SK-N-SH (cell line): ENCODE data around the gene SPO11. TPM values are rescaled to one million over a fixed set of nuclear protein-coding genes. Genes with fewer than 3 reads are reported as not detected.

Experiments used
- CTCF ChIA-PET: fragments of 300-600, 350-600 bp; formaldehyde crosslinking; extraction: SDS; loops from one replicate; lab custom pipeline; 2021; lab: Yijun Ruan, JAX
- POLR2A ChIA-PET: fragments of 350-600 bp; sonication (Branson Sonifier 250); formaldehyde crosslinking; extraction: SDS; loops from one replicate; lab custom pipeline; 2020; ENCODE audit warnings: antibody characterized with exemption, inconsistent platforms; lab: Yijun Ruan, JAX
- DNase-seq: peaks from one replicate; pipeline ENCODE4 v3.0.0; 2012
- H2AFZ ChIP-seq: fragments of 200-600 bp; sonication (generic); 2 replicates; pipeline ENCODE4 v1.8.1; 2016; ENCODE audit warnings: antibody characterized with exemption, mild to moderate bottlenecking, low read depth
- H3F3A ChIP-seq: fragments of 200-600 bp; sonication (generic); replicated peaks from 2 replicates; pipeline ENCODE3; 2016; ENCODE audit warnings: antibody characterized with exemption, mild to moderate bottlenecking; ENCODE audit not compliant: insufficient read depth
- H3K27ac ChIP-seq, 2 experiments: fragments of 200-500 bp in 1 of 2; fragments of 200-600 bp in 1 of 2; sonication (Bioruptor generic) in 1 of 2; sonication (generic), shearing (Covaris generic) in 1 of 2; 2 replicates each; pipeline versions ENCODE4 v1.5.1 to v1.6.1; 2014 to 2016; ENCODE audit warnings: low read depth in 2 of 2, inconsistent platforms in 1 of 2, low read length in 1 of 2, mild to moderate bottlenecking in 1 of 2, mixed read lengths in 1 of 2
- H3K27me3 ChIP-seq: fragments of 200-600 bp; sonication (generic), shearing (Covaris generic); 2 replicates; pipeline ENCODE4 v1.6.1; 2016; ENCODE audit warnings: mixed run types; ENCODE audit not compliant: insufficient read depth
- H3K36me3 ChIP-seq, 2 experiments: fragments of 200-500 bp in 1 of 2; fragments of 200-600 bp in 1 of 2; sonication (Bioruptor generic) in 1 of 2; sonication (generic) in 1 of 2; replicated peaks in 1 of 2; 2 replicates each; pipeline versions ENCODE3 to v1.5.1; 2014 to 2016; ENCODE audit warnings: low read length in 1 of 2, mild to moderate bottlenecking in 1 of 2; ENCODE audit not compliant: insufficient read depth in 2 of 2, control insufficient read depth in 1 of 2
- H3K4me1 ChIP-seq, 2 experiments: fragments of 200-500 bp in 1 of 2; fragments of 200-600 bp in 1 of 2; sonication (Bioruptor generic) in 1 of 2; sonication (generic), shearing (Covaris generic) in 1 of 2; 2 replicates each; pipeline versions ENCODE4 v1.5.1 to v1.6.1; 2014 to 2016; ENCODE audit warnings: low read depth in 1 of 2, low read length in 1 of 2, mixed run types in 1 of 2; ENCODE audit not compliant: insufficient read depth in 2 of 2, control insufficient read depth in 1 of 2
- H3K4me2 ChIP-seq: fragments of 200-600 bp; sonication (generic), shearing (Covaris generic); 2 replicates; pipeline ENCODE4 v1.6.1; 2017; ENCODE audit warnings: mixed run types
- H3K4me3 ChIP-seq, 2 experiments: fragments of 200-500 bp in 1 of 2; fragments of 200-600 bp in 1 of 2; sonication (Bioruptor generic) in 1 of 2; sonication (generic), shearing (Covaris generic) in 1 of 2; 2 replicates each; pipeline versions ENCODE4 v1.5.1 to v1.8.1; 2014 to 2016; ENCODE audit warnings: low read depth in 2 of 2, inconsistent platforms in 1 of 2, low read length in 1 of 2, mild to moderate bottlenecking in 1 of 2, mixed read lengths in 1 of 2, moderate library complexity in 1 of 2
- H3K79me2 ChIP-seq: fragments of 200-600 bp; sonication (generic); 2 replicates; pipeline ENCODE4 v1.8.1; 2017; ENCODE audit warnings: mild to moderate bottlenecking; ENCODE audit not compliant: insufficient read depth
- H3K9ac ChIP-seq: fragments of 200-600 bp; sonication (generic); 2 replicates; pipeline ENCODE4 v1.6.1; 2017; ENCODE audit warnings: mixed run types
- H3K9me2 ChIP-seq: fragments of 200-600 bp; sonication (generic); 2 replicates; pipeline ENCODE4 v1.6.1; 2017; ENCODE audit warnings: mixed run types
- H3K9me3 ChIP-seq: fragments of 200-600 bp; sonication (generic); 2 replicates; pipeline ENCODE4 v1.6.1; 2017; ENCODE audit warnings: mixed run types, mild to moderate bottlenecking, moderate library complexity
- H4K20me1 ChIP-seq: fragments of 200-600 bp; sonication (generic); 2 replicates; pipeline ENCODE4 v1.6.1; 2017; ENCODE audit warnings: mild to moderate bottlenecking, mixed run types; ENCODE audit not compliant: insufficient read depth
- EP300 ChIP-seq, 2 experiments: IDR thresholded peaks; 2 replicates each; pipeline versions ENCODE4 v1.4.0 to v1.6.1; 2012; ENCODE audit warnings: borderline replicate concordance in 1 of 2, low read depth in 1 of 2, low read length in 1 of 2
- EZH2phosphoT487 ChIP-seq: fragments of 200-600 bp; sonication (generic); IDR thresholded peaks from 2 replicates; pipeline ENCODE4 v1.6.1; 2017; ENCODE audit warnings: low read depth, mixed run types, mild to moderate bottlenecking, antibody characterized with exemption, moderate library complexity, borderline replicate concordance
- FOSL2 ChIP-seq: IDR thresholded peaks from 2 replicates; pipeline ENCODE4 v1.4.0; 2012; ENCODE audit warnings: low read depth, mild to moderate bottlenecking, moderate library complexity, borderline replicate concordance
- FOXM1 ChIP-seq: IDR thresholded peaks from 2 replicates; pipeline ENCODE4 v1.4.0; 2012; ENCODE audit warnings: low read depth, mild to moderate bottlenecking
- GABPA ChIP-seq: IDR thresholded peaks from 2 replicates; pipeline ENCODE4 v1.4.0; 2012; ENCODE audit warnings: low read depth, mild to moderate bottlenecking
- NRF1 ChIP-seq: IDR thresholded peaks from 2 replicates; pipeline ENCODE4 v1.6.1; 2012; ENCODE audit warnings: low read depth, mild to moderate bottlenecking, low read length
- RCOR1 ChIP-seq: fragments of 150-350 bp; IDR thresholded peaks from 2 replicates; pipeline ENCODE4 v1.6.1; 2017; ENCODE audit warnings: antibody characterized with exemption, low read length
- SIN3A ChIP-seq: IDR thresholded peaks from 2 replicates; pipeline ENCODE4 v1.6.1; 2012; ENCODE audit warnings: low read depth, mild to moderate bottlenecking, low read length, moderate library complexity, borderline replicate concordance
- TAF1 ChIP-seq: IDR thresholded peaks from 2 replicates; pipeline ENCODE4 v1.6.1; 2012; ENCODE audit warnings: low read depth, mild to moderate bottlenecking, low read length, moderate library complexity, borderline replicate concordance
- WGBS: methylation state at CpG from one replicate; pipeline ENCODE4 v1.1.6; 2017; ENCODE audit warnings: low lambda C conversion rate; 5-methylcytosine and 5-hydroxymethylcytosine counted together
- polyA plus RNA-seq, 3 experiments: library from polyadenylated mRNA; depleted of rRNA; stranded (reverse); fragments of >200 nt; gene quantifications; 2 replicates each; pipeline ENCODE4 v1.2.3, GENCODE V29; 2012
- TF ChIP-seq, protein P1 (sequence below): IDR thresholded peaks from 2 replicates; pipeline ENCODE4 v1.4.0; 2012; ENCODE audit warnings: low read depth, borderline replicate concordance
- TF ChIP-seq, protein P2 (sequence below): IDR thresholded peaks from 2 replicates; pipeline ENCODE4 v1.4.0; 2012; ENCODE audit warnings: low read depth
- TF ChIP-seq, protein P3 (sequence below): IDR thresholded peaks from 2 replicates; pipeline ENCODE4; 2012
- TF ChIP-seq, protein P4 (sequence below): fragments of 200-600 bp; sonication (generic); IDR thresholded peaks from 2 replicates; pipeline ENCODE4 v1.6.1; 2017; ENCODE audit warnings: antibody characterized with exemption, mild to moderate bottlenecking, moderate library complexity
- TF ChIP-seq, protein P5 (sequence below): IDR thresholded peaks from 2 replicates; pipeline ENCODE4 v1.4.0; 2012; ENCODE audit warnings: low read depth, borderline replicate concordance

The SPO11 gene
- polyA plus RNA-seq, 1 of the 3 experiments (the other 2 are of a cell fraction) = not detected

DNA sequence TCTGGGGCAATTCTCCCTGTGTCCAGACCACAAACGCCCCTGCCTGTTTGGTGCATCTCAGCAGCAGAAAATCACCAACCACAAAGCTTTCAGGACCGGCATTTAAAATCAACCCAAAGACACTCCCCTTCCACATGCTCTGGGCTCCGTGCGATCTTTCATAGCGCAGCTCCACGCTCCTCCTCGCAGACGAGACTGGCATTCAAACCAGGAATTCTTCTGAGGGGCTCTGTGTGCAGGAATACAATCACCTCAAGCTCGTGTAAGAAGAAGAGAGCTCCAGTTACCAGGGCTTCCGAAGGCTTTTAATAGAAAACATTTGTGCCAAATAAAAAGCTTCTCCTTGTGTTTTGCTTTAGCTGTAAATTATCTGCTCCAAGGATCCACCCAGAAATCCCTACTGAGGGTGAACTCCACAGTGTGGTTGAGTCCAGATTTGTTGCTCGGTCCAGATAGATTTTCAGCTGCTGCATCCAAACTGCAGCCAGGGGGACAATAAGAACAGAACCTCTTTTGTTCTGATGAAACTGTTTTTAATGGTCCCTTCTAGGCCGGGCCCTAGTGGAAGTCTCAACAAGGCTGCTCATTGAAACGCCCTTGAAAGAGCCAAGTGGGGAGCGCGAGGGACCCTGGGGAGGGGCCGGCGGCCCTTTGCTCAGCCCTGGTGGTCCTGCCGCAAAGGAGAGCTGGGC is 46.8 kb upstream of the SPO11 start:
- TF ChIP-seq, protein P1, sequence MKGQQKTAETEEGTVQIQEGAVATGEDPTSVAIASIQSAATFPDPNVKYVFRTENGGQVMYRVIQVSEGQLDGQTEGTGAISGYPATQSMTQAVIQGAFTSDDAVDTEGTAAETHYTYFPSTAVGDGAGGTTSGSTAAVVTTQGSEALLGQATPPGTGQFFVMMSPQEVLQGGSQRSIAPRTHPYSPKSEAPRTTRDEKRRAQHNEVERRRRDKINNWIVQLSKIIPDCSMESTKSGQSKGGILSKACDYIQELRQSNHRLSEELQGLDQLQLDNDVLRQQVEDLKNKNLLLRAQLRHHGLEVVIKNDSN = no peak
- TF ChIP-seq SIN3A (no peak), TAF1 (no peak), FOXM1 (no peak)
- TF ChIP-seq, protein P2, sequence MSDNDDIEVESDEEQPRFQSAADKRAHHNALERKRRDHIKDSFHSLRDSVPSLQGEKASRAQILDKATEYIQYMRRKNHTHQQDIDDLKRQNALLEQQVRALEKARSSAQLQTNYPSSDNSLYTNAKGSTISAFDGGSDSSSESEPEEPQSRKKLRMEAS = no peak
- TF ChIP-seq, protein P3, sequence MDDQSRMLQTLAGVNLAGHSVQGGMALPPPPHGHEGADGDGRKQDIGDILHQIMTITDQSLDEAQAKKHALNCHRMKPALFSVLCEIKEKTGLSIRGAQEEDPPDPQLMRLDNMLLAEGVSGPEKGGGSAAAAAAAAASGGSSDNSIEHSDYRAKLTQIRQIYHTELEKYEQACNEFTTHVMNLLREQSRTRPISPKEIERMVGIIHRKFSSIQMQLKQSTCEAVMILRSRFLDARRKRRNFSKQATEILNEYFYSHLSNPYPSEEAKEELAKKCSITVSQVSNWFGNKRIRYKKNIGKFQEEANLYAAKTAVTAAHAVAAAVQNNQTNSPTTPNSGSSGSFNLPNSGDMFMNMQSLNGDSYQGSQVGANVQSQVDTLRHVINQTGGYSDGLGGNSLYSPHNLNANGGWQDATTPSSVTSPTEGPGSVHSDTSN = no peak
- H3K4me3 ChIP-seq = no peak overlapping the region
- 57% methylated on average over 13 of the region's 18 CpGs for WGBS
- no peaks in the 10 kb centered on the region for H3K4me1 ChIP-seq
- H3F3A ChIP-seq = no peaks in the 10 kb centered on the region
- H3K9ac ChIP-seq = no peak overlapping the region
- no peaks in the 10 kb centered on the region for H3K36me3 ChIP-seq
- H3K27me3 ChIP-seq = no peaks in the 10 kb centered on the region; the same call in 1 of the 2 replicates
- no peak overlapping the region for H3K4me2 ChIP-seq
- ChIA-PET CTCF (interaction anchor here (0.8 to 2.1 kb wide), 5 partner anchors 10 to 191 kb away, joined by 3 to 5 read pairs (median 3); no protein-coding TSS in a partner anchor), POLR2A (no interaction called here)
- DNase-seq = no peak
- H2AFZ ChIP-seq = no peak overlapping the region
- no peaks in the 10 kb centered on the region for H3K9me3 ChIP-seq
- no peaks in the 10 kb centered on the region for H3K9me2 ChIP-seq
- no peaks in the 10 kb centered on the region for H3K79me2 ChIP-seq
- no peak overlapping the region for H3K27ac ChIP-seq
- no peaks in the 10 kb centered on the region for H4K20me1 ChIP-seq

DNA sequence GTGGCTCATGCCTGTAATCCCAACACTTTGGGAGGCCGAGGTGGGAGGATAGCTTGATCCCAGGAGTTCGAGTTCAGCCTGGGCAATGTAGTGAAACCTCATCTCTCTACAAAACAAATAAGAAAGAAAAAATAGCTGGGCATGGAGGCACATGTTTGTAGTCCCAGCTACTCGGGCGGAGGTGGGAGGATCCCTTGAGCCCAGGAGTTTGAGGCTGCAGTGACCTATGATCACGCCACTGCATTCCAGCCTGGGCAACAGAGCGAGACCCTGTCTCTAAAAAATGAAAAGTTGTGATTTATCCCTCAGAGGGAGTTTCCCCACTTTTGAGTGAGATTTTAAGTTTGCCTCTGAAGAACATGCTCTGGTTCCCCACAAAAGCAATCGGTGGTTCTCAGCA is 45.7 kb upstream of the SPO11 start:
- TF ChIP-seq EZH2phosphoT487 (no peak), EP300 (IDR thresholded peaks at IDR 0.05; ENCODE audit: borderline replicate concordance in 1 of 2, low read depth in 1 of 2, low read length in 1 of 2) (no peak), GABPA (no peak), NRF1 (no peak), RCOR1 (no peak), FOSL2 (no peak), FOXM1 (no peak)
- TF ChIP-seq, protein P4, sequence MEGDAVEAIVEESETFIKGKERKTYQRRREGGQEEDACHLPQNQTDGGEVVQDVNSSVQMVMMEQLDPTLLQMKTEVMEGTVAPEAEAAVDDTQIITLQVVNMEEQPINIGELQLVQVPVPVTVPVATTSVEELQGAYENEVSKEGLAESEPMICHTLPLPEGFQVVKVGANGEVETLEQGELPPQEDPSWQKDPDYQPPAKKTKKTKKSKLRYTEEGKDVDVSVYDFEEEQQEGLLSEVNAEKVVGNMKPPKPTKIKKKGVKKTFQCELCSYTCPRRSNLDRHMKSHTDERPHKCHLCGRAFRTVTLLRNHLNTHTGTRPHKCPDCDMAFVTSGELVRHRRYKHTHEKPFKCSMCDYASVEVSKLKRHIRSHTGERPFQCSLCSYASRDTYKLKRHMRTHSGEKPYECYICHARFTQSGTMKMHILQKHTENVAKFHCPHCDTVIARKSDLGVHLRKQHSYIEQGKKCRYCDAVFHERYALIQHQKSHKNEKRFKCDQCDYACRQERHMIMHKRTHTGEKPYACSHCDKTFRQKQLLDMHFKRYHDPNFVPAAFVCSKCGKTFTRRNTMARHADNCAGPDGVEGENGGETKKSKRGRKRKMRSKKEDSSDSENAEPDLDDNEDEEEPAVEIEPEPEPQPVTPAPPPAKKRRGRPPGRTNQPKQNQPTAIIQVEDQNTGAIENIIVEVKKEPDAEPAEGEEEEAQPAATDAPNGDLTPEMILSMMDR = no peak
- TF ChIP-seq, protein P5, sequence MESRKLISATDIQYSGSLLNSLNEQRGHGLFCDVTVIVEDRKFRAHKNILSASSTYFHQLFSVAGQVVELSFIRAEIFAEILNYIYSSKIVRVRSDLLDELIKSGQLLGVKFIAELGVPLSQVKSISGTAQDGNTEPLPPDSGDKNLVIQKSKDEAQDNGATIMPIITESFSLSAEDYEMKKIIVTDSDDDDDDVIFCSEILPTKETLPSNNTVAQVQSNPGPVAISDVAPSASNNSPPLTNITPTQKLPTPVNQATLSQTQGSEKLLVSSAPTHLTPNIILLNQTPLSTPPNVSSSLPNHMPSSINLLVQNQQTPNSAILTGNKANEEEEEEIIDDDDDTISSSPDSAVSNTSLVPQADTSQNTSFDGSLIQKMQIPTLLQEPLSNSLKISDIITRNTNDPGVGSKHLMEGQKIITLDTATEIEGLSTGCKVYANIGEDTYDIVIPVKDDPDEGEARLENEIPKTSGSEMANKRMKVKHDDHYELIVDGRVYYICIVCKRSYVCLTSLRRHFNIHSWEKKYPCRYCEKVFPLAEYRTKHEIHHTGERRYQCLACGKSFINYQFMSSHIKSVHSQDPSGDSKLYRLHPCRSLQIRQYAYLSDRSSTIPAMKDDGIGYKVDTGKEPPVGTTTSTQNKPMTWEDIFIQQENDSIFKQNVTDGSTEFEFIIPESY = no peak
- TF ChIP-seq, protein P1 = no peak
- H4K20me1 ChIP-seq = no peaks in the 10 kb centered on the region
- WGBS = 32% methylated on average over 7 of the region's 7 CpGs
- H3K9me2 ChIP-seq = no peaks in the 10 kb centered on the region
- H3K27me3 ChIP-seq = no peaks in the 10 kb centered on the region; the same call in 1 of the 2 replicates
- no peak overlapping the region for H3K9ac ChIP-seq
- H3K4me2 ChIP-seq = no peak overlapping the region
- no peaks in the 10 kb centered on the region for H3K9me3 ChIP-seq
- no peaks in the 10 kb centered on the region for H3K36me3 ChIP-seq
- no peak for DNase-seq
- no peak overlapping the region for H2AFZ ChIP-seq
- H3F3A ChIP-seq = no peaks in the 10 kb centered on the region
- POLR2A ChIA-PET = no interaction called here
- no peaks in the 10 kb centered on the region for H3K4me1 ChIP-seq
- no peaks in the 10 kb centered on the region for H3K79me2 ChIP-seq
- no peak overlapping the region for H3K4me3 ChIP-seq
- H3K27ac ChIP-seq = no peak overlapping the region
- CTCF ChIA-PET = interaction anchor here (2.1 kb wide), 1 partner anchor 11 kb away, joined by 5 read pairs; no protein-coding TSS in a partner anchor
